HG03139 (cell line): ENCODE measurements around the gene RSPH4A.
"Not testable (repeated sequence)": the region's sequence is repeated elsewhere in the genome, so short reads cannot be mapped to it uniquely, and the experiment has no call there.

Source experiments
- ATAC-seq: cut with Tn5 transposase; IDR thresholded peaks from one replicate; pipeline ENCODE4 v1.9.1; 2021; ENCODE audit not compliant: unreplicated experiment

Gene RSPH4A

GRCh38 chr6:116615937-116616736 is at the start of gene RSPH4A:
Gene RSPH4A, plus strand, starts transcription at chr6:116616479. Its CDS starts 145 bp downstream, at chr6:116616624.
- ATAC-seq = peak; percentile 99

- ATAC-seq = no peak
Observed at GRCh38 chr6:116568111-116568510, 48.2 kb upstream of the RSPH4A start.

- ATAC-seq = no peak
Observed at GRCh38 chr6:116568821-116569755, 47.2 kb upstream of the RSPH4A start.

- ATAC-seq = peak; percentile 95
Observed at GRCh38 chr6:116570856-116571682, 45.2 kb upstream of the RSPH4A start, which contains the start of gene RWDD1. Gene RWDD1, plus strand, starts transcription at chr6:116571504. Its CDS starts 79 bp downstream, at chr6:116571583.

GRCh38 chr6:116571683-116572000 is 44.6 kb upstream of the RSPH4A start:
- no peak for ATAC-seq

GRCh38 chr6:116572162-116572561 is 44.1 kb upstream of the RSPH4A start:
- no peak for ATAC-seq

- no peak for ATAC-seq
Observed at GRCh38 chr6:116575227-116575626, 41.1 kb upstream of the RSPH4A start.

GRCh38 chr6:116577486-116577885 is 38.8 kb upstream of the RSPH4A start:
- no peak for ATAC-seq

- no peak for ATAC-seq
Observed at GRCh38 chr6:116578335-116578734, 37.9 kb upstream of the RSPH4A start.

- no peak for ATAC-seq
Observed at GRCh38 chr6:116579143-116579542, 37.1 kb upstream of the RSPH4A start.

- no peak for ATAC-seq
Observed at GRCh38 chr6:116580198-116580597, 36.1 kb upstream of the RSPH4A start.

GRCh38 chr6:116586276-116586675 is 30.0 kb upstream of the RSPH4A start:
- no peak for ATAC-seq

- ATAC-seq = no peak
Observed at GRCh38 chr6:116586738-116587137, 29.5 kb upstream of the RSPH4A start.

GRCh38 chr6:116595247-116595646 is 21.0 kb upstream of the RSPH4A start:
- ATAC-seq = no peak

GRCh38 chr6:116596815-116597214 is 19.5 kb upstream of the RSPH4A start:
- ATAC-seq = no peak

- not testable (repeated sequence) for ATAC-seq
Observed at GRCh38 chr6:116603916-116604315, 12.4 kb upstream of the RSPH4A start.

- not testable (repeated sequence) for ATAC-seq
Observed at GRCh38 chr6:116604868-116605267, 11.4 kb upstream of the RSPH4A start.

GRCh38 chr6:116605935-116606334 is 10.3 kb upstream of the RSPH4A start:
- ATAC-seq = no peak

- ATAC-seq = no peak
Observed at GRCh38 chr6:116611056-116611455, 5.2 kb upstream of the RSPH4A start.

- peak; percentile 29 for ATAC-seq
Observed at GRCh38 chr6:116616737-116617053, 416 bp downstream of the RSPH4A start.
